Kidney (tissue), 14 donors: ENCODE measurements around the gene ATPAF2. TPM values are rescaled to one million over a fixed set of nuclear protein-coding genes. Genes with fewer than 3 reads are reported as not detected.

ENCODE experiments used
- DNase-seq, 5 donors: peaks; one replicate each; pipeline ENCODE4 v3.0.0-alpha.2; 2013 to 2020
- FAIRE-seq: peaks from 2 replicates; lab custom pipeline; 2012; peaks lifted over from hg19 to GRCh38; lab: Jason Lieb, UNC
- H3K27ac ChIP-seq, 2 donors: one replicate each; pipeline ENCODE4 v1.7.0; 2013; ENCODE audit warnings: low read depth in 2 of 2, low read length in 2 of 2, inconsistent platforms in 1 of 2
- H3K27me3 ChIP-seq: one replicate; pipeline ENCODE4 v1.7.1; 2013; ENCODE audit warnings: low read length, inconsistent platforms; ENCODE audit not compliant: control insufficient read depth, insufficient read depth
- H3K36me3 ChIP-seq, 3 donors: one replicate each; pipeline versions ENCODE4 v1.7.0 to v1.7.1; 2013; ENCODE audit warnings: low read length in 3 of 3, control low read depth in 1 of 3, inconsistent platforms in 1 of 3; ENCODE audit not compliant: insufficient read depth in 3 of 3, control insufficient read depth in 2 of 3
- H3K4me1 ChIP-seq, 3 donors: one replicate each; pipeline versions ENCODE4 v1.7.0 to v1.7.1; 2013; ENCODE audit warnings: low read length in 3 of 3, inconsistent platforms in 1 of 3, low read depth in 1 of 3; ENCODE audit not compliant: control insufficient read depth in 2 of 3, insufficient read depth in 2 of 3
- H3K4me3 ChIP-seq, 3 donors: one replicate each; pipeline versions ENCODE4 v1.7.0 to v1.8.1; 2013; ENCODE audit warnings: low read length in 3 of 3, control low read depth in 1 of 3, inconsistent platforms in 1 of 3
- H3K9ac ChIP-seq, 3 donors: one replicate each; pipeline versions ENCODE4 v1.7.0 to v1.7.1; 2013; ENCODE audit warnings: low read length in 3 of 3, control low read depth in 1 of 3, inconsistent platforms in 1 of 3
- H3K9me3 ChIP-seq, 3 donors: one replicate each; pipeline versions ENCODE4 v1.7.0 to v1.7.1; 2013; ENCODE audit warnings: low read length in 3 of 3, control low read depth in 1 of 3, inconsistent platforms in 1 of 3; ENCODE audit not compliant: control insufficient read depth in 2 of 3, insufficient read depth in 1 of 3
- CTCF ChIP-seq: IDR thresholded peaks from 3 replicates; pipeline ENCODE4 v1.5.1; 2012; ENCODE audit warnings: mild to moderate bottlenecking, moderate library complexity, borderline replicate concordance; ENCODE audit not compliant: insufficient read depth; ENCODE audit errors: extremely low read depth
- intact Hi-C: fragments of 100-400 bp; cut with DNase I; formaldehyde crosslinking; loops from one replicate; pipeline ENCODE4 v1.11.1; 2022
- polyA plus RNA-seq: library from polyadenylated mRNA; stranded (reverse); fragments of 350-450 nt; fragmentation: Illumina TruSeq; extraction: RNeasy Lipid Tissue Mini Kit (QIAGEN cat#74804); gene quantifications from one replicate; pipeline ENCODE4 v1.2.3, GENCODE V29; 2014; ENCODE audit warnings: low read depth, low replicate concordance; ENCODE audit not compliant: insufficient read depth
- total RNA-seq: library from RNA; stranded (reverse); fragmentation: NEBNext Ultra II Directional; extraction: Animal tissue kit (Norgen Biotek cat#: 25700); gene quantifications from one replicate; pipeline ENCODE4 v1.2.1, GENCODE V29; 2021
- donor health status: control.
- donor health status: control.
- donor health status: control.
- donor health status: control.
- donor health status: control.
- donor health status: DM: yes; HTN: yes; CAD: no.
- donor health status: Normal renal cell carcinoma (clear cell type).

Gene ATPAF2
- total and polyA plus RNA-seq, 2 donors from 2014 or later: 27.0 to 52.1 TPM

- no peak for DNase-seq
- peak overlapping the region; percentile 23 to 88 (median 77) for H3K9ac ChIP-seq
- H3K36me3 ChIP-seq: no peaks in the 10 kb centered on the region
- FAIRE-seq: no peak
- H3K9me3 ChIP-seq: no peaks in the 10 kb centered on the region
- H3K27ac ChIP-seq: peak overlapping the region; percentile 32 to 46
- H3K27me3 ChIP-seq: no peaks in the 10 kb centered on the region
- peaks cover 6 to 19% (median 6%) of the 10 kb centered on the region in 3 donors for H3K4me1 ChIP-seq
- no peak for TF ChIP-seq CTCF
- intact Hi-C loops: no loop called here
- peak overlapping the region; percentile 71 to 92 (median 85) for H3K4me3 ChIP-seq
These were observed 66.1 kb downstream of the ATPAF2 start for GRCh38 chr17:17972952-17973254.

- Histone ChIP-seq H3K4me1 (peaks cover 6 to 19% (median 6%) of the 10 kb centered on the region in 3 donors), H3K36me3 (no peaks in the 10 kb centered on the region), H3K9ac (peak within 1 kb of the TSS; percentile 83 to 95 (median 88)), H3K9me3 (no peaks in the 10 kb centered on the region), H3K4me3 (peak within 1 kb of the TSS; percentile 81 to 92 (median 85)), H3K27me3 (no peaks in the 10 kb centered on the region), H3K27ac (peak within 1 kb of the TSS; percentile 77 to 80)
- DNase-seq (peak; percentile 100), FAIRE-seq (peak; percentile 100)
- intact Hi-C loops: no loop called here
- no peak for TF ChIP-seq CTCF
These were observed 66.6 kb downstream of the ATPAF2 start, which contains the start of the genes DRC3 and TOM1L2 for GRCh38 chr17:17972126-17972951. Gene DRC3 (plus strand): TSS chr17:17972862. CDS start chr17:17977599, 4,737 bp downstream. Gene TOM1L2 (minus strand): TSS chr17:17972400. CDS start chr17:17972313, 87 bp downstream.

- peak overlapping the region; percentile 36 to 95 (median 83) for H3K9ac ChIP-seq
- intact Hi-C loops: no loop called here
- H3K27ac ChIP-seq: peak overlapping the region; percentile 77 to 80
- TF ChIP-seq CTCF: no peak
- peak overlapping the region; percentile 51 to 85 (median 81) for H3K4me3 ChIP-seq
- peak in 2 of 5 donors; percentile 12 to 91 for DNase-seq
- peaks cover 6 to 19% (median 7%) of the 10 kb centered on the region in 3 donors for H3K4me1 ChIP-seq
- no peaks in the 10 kb centered on the region for H3K36me3 ChIP-seq
- no peaks in the 10 kb centered on the region for H3K9me3 ChIP-seq
- H3K27me3 ChIP-seq: no peaks in the 10 kb centered on the region
- no peak for FAIRE-seq
These were observed 67.4 kb downstream of the ATPAF2 start for GRCh38 chr17:17971431-17972125.
